Measurements from ENCODE around the gene GPR179.

- TF ChIP-seq ZFP30 (CRISPR knock-in tag; IDR thresholded peaks at IDR 0.05): no peak
- TF ChIP-seq TSHZ2 (CRISPR knock-in tag; IDR thresholded peaks at IDR 0.05): no peak
- no peak for TF ChIP-seq RARB (CRISPR knock-in tag; IDR thresholded peaks at IDR 0.05)
- no peak for TF ChIP-seq OSR1 (CRISPR knock-in tag; IDR thresholded peaks at IDR 0.05)
- no peak for TF ChIP-seq ZFP3 (CRISPR knock-in tag; IDR thresholded peaks at IDR 0.05)
- no peak for TF ChIP-seq GLIS3 (CRISPR knock-in tag; IDR thresholded peaks at IDR 0.05)
- TF ChIP-seq ZC3H10 (CRISPR knock-in tag; IDR thresholded peaks at IDR 0.05): no peak
- TF ChIP-seq, protein P1, sequence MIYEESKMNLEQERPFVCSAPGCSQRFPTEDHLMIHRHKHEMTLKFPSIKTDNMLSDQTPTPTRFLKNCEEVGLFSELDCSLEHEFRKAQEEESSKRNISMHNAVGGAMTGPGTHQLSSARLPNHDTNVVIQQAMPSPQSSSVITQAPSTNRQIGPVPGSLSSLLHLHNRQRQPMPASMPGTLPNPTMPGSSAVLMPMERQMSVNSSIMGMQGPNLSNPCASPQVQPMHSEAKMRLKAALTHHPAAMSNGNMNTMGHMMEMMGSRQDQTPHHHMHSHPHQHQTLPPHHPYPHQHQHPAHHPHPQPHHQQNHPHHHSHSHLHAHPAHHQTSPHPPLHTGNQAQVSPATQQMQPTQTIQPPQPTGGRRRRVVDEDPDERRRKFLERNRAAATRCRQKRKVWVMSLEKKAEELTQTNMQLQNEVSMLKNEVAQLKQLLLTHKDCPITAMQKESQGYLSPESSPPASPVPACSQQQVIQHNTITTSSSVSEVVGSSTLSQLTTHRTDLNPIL (CRISPR knock-in tag; IDR thresholded peaks at IDR 0.05; ENCODE audit: low read depth): no peak
- TF ChIP-seq PATZ1 (CRISPR knock-in tag; IDR thresholded peaks at IDR 0.05; ENCODE audit: borderline replicate concordance): no peak
- TF ChIP-seq ISL1 (CRISPR knock-in tag; IDR thresholded peaks at IDR 0.05): no peak
- no peak for TF ChIP-seq CSDC2 (CRISPR knock-in tag; IDR thresholded peaks at IDR 0.05)
Observed at GRCh38 chr17:38345743-38346142, 2.0 kb upstream of the GPR179 start.

Measured in SK-N-SH treated with all-trans-retinoic acid at 6 μM for 48 hours (cell line).